NCI-H2029 treated with DMSO at 0.1 percent for 48 hours (cell line): ENCODE results near the gene LZTS3.
A peak's percentile ranks its signal among the peaks of the same experiment; 100 is the strongest.
"Not testable (repeated sequence)": the region's sequence is repeated elsewhere in the genome, so short reads cannot be mapped to it uniquely, and the experiment has no call there.

ENCODE experiments used
- DNase-seq: peaks from one replicate; lab custom pipeline; 2025; lab: John Stamatoyannopoulos, UW

The LZTS3 gene

DNA sequence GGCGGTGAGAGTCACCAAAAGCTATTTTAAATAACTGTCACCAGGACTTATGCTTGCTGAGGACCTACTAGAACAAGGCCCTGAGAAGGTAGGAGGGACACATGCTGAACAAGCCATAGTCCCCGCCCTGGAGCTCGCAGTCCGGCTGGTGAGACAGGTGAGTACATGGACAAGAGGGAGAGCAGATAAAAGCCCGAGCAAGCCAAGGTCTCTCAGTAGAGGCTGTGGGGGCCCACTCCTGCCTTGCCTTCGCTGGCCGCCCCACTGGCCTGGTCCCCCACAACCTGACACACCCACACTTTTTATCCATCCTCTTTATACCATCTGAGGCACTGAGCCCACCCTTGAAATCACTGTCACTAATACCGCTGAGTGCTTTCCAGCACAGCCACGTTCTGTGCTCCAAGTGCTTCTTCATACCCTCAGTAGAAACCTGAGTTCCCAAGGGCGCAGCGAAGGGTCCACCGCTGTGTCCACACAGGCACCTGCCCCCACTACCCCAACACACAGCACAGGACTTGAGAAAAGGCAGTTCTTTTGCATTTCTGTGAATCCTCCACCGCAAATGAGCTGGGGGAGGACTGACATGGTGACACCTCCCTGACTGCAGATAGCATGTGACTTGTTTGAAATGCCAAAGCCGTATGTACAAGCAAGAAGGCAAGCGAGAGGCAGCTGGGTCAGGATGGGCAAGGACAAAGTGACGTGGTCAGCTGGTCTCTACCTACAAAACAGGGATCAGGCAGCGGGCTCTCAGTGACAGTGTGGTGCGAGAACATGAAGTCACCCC, 19.1 kb upstream of the LZTS3 start:
- no peak for DNase-seq

DNA sequence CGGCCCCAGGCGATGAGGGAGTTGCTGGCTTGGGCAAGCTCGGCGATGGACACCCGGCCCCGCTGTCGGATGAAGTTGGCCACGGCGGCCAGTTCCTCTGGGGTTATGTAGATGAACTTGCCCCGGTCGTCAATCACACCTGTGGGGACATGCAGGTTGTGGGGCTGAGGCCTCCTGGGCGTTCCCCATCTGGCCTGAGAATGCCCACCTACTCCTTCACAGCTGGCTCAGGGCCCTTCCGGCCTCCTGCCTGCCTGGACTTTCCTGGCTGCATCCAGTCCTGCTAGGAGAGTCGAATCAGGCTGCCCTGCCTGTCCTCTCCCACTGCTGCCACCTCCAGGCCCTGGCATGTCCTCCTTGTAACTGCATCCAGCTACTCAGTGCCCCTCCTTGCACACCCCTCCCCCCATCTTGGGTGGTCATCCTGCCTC, 17.3 kb upstream of the LZTS3 start:
- DNase-seq, result no peak

- DNase-seq, result no peak
Observed at GRCh38 chr20:3189561-3190131, 16.3 kb upstream of the LZTS3 start.

DNA sequence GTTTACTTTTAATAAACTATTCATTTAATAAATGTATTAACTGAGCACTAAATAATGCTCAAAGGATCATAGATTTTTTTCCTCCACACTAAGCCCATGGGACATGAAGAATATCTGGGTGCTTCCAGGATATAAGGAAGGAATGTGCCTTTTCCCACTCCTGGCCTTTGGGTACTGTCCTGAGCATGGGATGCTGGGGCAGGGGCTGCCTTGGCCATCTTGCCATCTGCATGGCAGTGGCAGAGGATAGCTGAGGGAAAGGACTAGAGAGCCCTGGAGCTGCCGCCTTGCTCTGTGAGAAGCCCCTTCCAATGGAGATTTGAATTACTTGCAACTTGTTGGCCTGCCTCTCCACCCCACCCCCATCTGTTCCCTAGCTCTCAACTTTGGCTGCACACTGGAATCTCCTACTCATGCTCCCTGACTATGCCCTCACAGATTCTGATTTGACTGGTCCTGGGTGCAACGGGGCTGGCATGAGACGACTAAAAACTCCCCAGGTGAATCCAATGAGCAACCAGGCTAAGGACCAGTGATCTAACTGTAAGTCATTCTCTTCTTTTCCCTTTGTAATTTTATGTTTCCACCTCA, 15.6 kb upstream of the LZTS3 start:
- DNase-seq, result no peak

DNA sequence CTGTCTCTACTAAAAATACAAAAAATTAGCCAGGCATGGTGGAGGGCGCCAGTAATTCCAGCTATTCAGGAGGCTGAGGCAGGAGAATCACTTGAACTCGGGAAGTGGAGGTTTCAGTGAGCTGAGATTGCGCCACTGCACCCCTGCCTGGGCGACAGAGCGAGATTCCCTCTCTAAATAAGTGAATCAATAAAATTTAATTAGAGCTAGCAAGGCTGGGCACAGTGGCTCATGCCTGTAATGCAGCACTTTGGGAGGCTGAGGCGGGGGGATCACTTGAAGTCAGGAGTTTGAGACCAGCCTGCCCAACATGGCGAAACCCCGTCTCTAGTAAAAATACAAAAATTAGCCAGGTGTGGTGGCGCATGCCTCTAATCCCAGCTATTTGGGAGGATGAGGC, 14.5 kb upstream of the LZTS3 start:
- not testable (repeated sequence) for DNase-seq

GRCh38 chr20:3183896-3184612, 10.7 kb upstream of the LZTS3 start:
- no peak for DNase-seq

DNA sequence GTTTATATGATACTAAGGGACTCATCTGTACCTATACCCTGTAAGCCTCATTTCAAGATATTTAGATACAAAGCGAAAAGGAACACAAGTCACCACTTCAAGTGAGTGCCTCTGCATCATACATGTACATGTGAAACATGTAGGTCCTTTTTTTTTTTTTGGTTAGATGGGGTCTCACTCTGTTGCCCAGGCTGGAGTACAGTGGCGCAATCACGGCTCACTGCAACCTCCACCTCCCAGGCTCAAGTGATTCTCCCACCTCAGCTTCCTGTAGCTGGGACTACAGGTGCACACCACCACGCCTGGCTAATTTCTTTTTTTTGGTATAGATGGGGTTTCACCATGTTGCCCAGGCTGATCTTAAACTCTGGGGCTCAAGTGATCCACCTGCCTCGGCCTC, 9.1 kb upstream of the LZTS3 start:
- not testable (repeated sequence) for DNase-seq

- DNase-seq, result no peak
Observed at GRCh38 chr20:3181270-3181669, 7.9 kb upstream of the LZTS3 start.

- no peak for DNase-seq
Observed at GRCh38 chr20:3180319-3180718, 7.0 kb upstream of the LZTS3 start.

GRCh38 chr20:3177746-3178485, 4.6 kb upstream of the LZTS3 start:
- no peak for DNase-seq

DNA sequence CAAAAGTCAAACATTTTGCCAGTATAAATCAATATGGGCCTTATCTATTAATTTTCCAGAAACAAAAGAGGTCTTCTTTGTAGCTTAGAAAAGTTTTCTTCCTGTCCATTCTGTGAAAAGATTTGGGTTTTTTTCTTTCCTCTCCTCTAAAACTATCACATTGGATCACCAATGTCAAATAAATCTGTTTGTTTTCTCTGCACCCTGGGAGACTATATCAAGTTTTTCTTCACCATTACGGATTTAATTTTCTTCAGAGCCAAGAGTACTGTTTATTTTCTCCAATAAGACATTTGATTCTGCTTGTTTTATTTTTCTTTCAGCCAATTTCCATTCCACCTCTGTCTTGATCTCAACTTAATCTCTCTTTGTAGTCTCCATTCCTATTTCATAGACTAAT, 1.9 kb upstream of the LZTS3 start:
- DNase-seq, result no peak

GRCh38 chr20:3174442-3175261, 1.3 kb upstream of the LZTS3 start:
- no peak for DNase-seq

GRCh38 chr20:3173610-3174441, 477 bp upstream of the LZTS3 start:
- DNase-seq, result peak; percentile 34

- no peak for DNase-seq
Observed at GRCh38 chr20:3172126-3172932, 1.0 kb downstream of the LZTS3 start.

GRCh38 chr20:3171391-3172125, 1.8 kb downstream of the LZTS3 start:
- DNase-seq, result no peak

GRCh38 chr20:3168829-3169590, 4.3 kb downstream of the LZTS3 start:
- no peak for DNase-seq

- peak; percentile 52 for DNase-seq
Observed at GRCh38 chr20:3168079-3168828, 5.1 kb downstream of the LZTS3 start.
